ENCODE results near the gene ABCC8.

The ABCC8 gene

GRCh38 chr11:17476317-17477083 lies at the start of gene ABCC8:
Gene ABCC8, minus strand, starts transcription at chr11:17476845. Its CDS starts 69 bp downstream, at chr11:17476776.
- no peaks in the 10 kb centered on the region for H3K4me1 Mint-ChIP-seq
- H3K9me3 Mint-ChIP-seq, result no peaks in the 10 kb centered on the region
- H3K27me3 Mint-ChIP-seq, result peaks cover 58% of the 10 kb centered on the region
- H3K36me3 Mint-ChIP-seq, result no peaks in the 10 kb centered on the region
- peak within 1 kb of the TSS; percentile 36 for H3K4me3 Mint-ChIP-seq
- no peak for ATAC-seq
- H3K27ac Mint-ChIP-seq, result no peak within 1 kb of the TSS

DNA sequence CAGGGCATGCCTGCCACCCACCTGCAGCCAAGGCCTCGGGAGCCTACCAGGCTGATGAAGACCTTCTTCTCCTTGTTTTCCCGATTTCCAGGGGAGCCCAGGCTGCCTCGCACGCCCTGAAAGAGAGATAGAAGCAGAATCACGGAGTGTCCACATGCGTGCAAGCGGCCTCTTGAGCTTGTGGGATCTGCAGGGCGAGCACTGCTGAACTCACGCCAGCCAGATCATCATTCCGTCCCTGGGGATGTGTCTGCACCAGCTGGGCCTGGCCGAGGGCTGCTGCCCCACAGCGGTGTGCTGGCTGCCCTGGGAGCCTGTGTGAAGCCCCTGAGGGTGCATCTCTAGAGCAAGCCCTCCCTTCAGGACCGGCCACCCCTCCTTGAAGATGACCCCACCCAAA lies 49.7 kb upstream of the ABCC8 start:
- H3K9me3 Mint-ChIP-seq, result no peaks in the 10 kb centered on the region
- peaks cover 46% of the 10 kb centered on the region for H3K27me3 Mint-ChIP-seq
- ATAC-seq, result no peak
- H3K27ac Mint-ChIP-seq, result no peak overlapping the region
- H3K4me3 Mint-ChIP-seq, result no peak overlapping the region
- no peaks in the 10 kb centered on the region for H3K36me3 Mint-ChIP-seq
- H3K4me1 Mint-ChIP-seq, result no peaks in the 10 kb centered on the region

GRCh38 chr11:17525570-17525969 lies 48.9 kb upstream of the ABCC8 start:
- H3K4me1 Mint-ChIP-seq, result no peaks in the 10 kb centered on the region
- peaks cover 43% of the 10 kb centered on the region for H3K27me3 Mint-ChIP-seq
- H3K9me3 Mint-ChIP-seq, result no peaks in the 10 kb centered on the region
- no peak for ATAC-seq
- no peaks in the 10 kb centered on the region for H3K36me3 Mint-ChIP-seq
- no peak overlapping the region for H3K4me3 Mint-ChIP-seq
- H3K27ac Mint-ChIP-seq, result no peak overlapping the region

GRCh38 chr11:17524221-17524620 lies 47.6 kb upstream of the ABCC8 start:
- no peaks in the 10 kb centered on the region for H3K4me1 Mint-ChIP-seq
- no peaks in the 10 kb centered on the region for H3K36me3 Mint-ChIP-seq
- H3K4me3 Mint-ChIP-seq, result no peak overlapping the region
- peaks cover 30% of the 10 kb centered on the region for H3K27me3 Mint-ChIP-seq
- no peak overlapping the region for H3K27ac Mint-ChIP-seq
- no peak for ATAC-seq
- no peaks in the 10 kb centered on the region for H3K9me3 Mint-ChIP-seq

DNA sequence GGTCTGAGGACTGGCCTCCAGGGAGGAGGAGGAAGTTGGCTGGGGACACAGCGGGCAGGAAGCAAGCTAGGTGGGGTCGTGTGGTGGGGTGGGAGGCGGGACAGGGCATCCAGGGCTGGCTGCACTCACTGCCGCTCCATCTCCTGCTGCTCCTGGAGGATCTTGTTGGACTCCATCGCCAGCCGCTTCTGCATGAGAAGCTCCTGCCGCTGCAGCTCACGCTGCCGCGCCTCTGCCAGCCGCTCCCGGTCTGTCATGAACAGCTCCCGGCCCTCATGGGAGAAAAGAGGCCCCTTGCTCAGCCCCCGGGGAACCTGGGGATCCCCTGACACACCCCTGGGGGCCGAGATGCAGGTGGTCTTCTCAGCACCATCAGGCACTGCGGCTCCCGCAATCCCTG lies 46.0 kb upstream of the ABCC8 start:
- no peak for ATAC-seq
- Mint-ChIP-seq H3K36me3 (no peaks in the 10 kb centered on the region), H3K4me1 (no peaks in the 10 kb centered on the region), H3K9me3 (no peaks in the 10 kb centered on the region), H3K4me3 (no peak overlapping the region), H3K27me3 (peaks cover 19% of the 10 kb centered on the region), H3K27ac (no peak overlapping the region)

GRCh38 chr11:17521106-17521900 lies 44.7 kb upstream of the ABCC8 start:
- no peak overlapping the region for H3K4me3 Mint-ChIP-seq
- H3K9me3 Mint-ChIP-seq, result no peaks in the 10 kb centered on the region
- ATAC-seq, result no peak
- no peaks in the 10 kb centered on the region for H3K36me3 Mint-ChIP-seq
- H3K27ac Mint-ChIP-seq, result no peak overlapping the region
- H3K27me3 Mint-ChIP-seq, result peaks cover 15% of the 10 kb centered on the region
- H3K4me1 Mint-ChIP-seq, result no peaks in the 10 kb centered on the region

- Mint-ChIP-seq H3K4me1 (no peaks in the 10 kb centered on the region), H3K9me3 (no peaks in the 10 kb centered on the region), H3K27me3 (peaks cover 9% of the 10 kb centered on the region), H3K4me3 (no peak overlapping the region), H3K36me3 (no peaks in the 10 kb centered on the region), H3K27ac (no peak overlapping the region)
- no peak for ATAC-seq
Measured at GRCh38 chr11:17519061-17519885, 42.6 kb upstream of the ABCC8 start.

GRCh38 chr11:17518366-17518765 lies 41.7 kb upstream of the ABCC8 start:
- no peak for ATAC-seq
- H3K4me1 Mint-ChIP-seq, result peaks cover 5% of the 10 kb centered on the region
- H3K36me3 Mint-ChIP-seq, result no peaks in the 10 kb centered on the region
- H3K27ac Mint-ChIP-seq, result no peak overlapping the region
- H3K9me3 Mint-ChIP-seq, result no peaks in the 10 kb centered on the region
- peaks cover 9% of the 10 kb centered on the region for H3K27me3 Mint-ChIP-seq
- no peak overlapping the region for H3K4me3 Mint-ChIP-seq

GRCh38 chr11:17517186-17517585 lies 40.5 kb upstream of the ABCC8 start:
- Mint-ChIP-seq H3K27me3 (no peaks in the 10 kb centered on the region), H3K4me1 (peaks cover 6% of the 10 kb centered on the region), H3K36me3 (no peaks in the 10 kb centered on the region), H3K4me3 (no peak overlapping the region), H3K27ac (no peak overlapping the region), H3K9me3 (no peaks in the 10 kb centered on the region)
- no peak for ATAC-seq

DNA sequence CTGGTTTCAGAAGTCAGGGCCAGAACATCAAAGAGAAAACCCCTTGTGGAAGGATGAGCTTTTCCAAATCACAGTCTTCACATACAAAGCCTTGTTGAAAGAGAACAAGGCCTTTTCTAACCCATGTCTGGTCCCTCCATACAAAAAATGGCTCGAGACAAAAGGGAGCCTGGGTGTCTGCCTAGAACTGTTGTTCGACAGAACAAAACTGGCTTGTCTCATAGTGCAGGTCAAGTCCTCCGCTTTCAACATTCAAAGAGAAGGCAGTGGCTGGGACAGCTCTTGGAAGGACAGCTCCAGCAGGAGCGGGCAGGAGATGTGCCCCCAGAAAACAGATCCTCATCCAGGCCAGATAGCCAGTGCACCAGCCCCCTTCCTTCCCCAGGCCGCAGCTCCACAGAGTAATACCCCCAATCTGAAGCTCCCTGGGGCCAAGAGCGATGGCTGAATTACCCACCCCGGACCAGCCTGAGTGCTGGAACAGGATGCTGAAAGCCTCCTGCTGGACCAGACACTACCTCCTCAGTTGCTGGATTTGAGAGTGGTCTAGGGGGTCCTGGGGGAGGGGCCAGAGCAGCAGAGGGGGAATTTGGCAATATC lies 40.0 kb upstream of the ABCC8 start:
- ATAC-seq, result no peak
- Mint-ChIP-seq H3K27me3 (no peaks in the 10 kb centered on the region), H3K36me3 (no peaks in the 10 kb centered on the region), H3K27ac (no peak overlapping the region), H3K4me1 (peaks cover 6% of the 10 kb centered on the region), H3K9me3 (no peaks in the 10 kb centered on the region), H3K4me3 (no peak overlapping the region)

- H3K27me3 Mint-ChIP-seq, result no peaks in the 10 kb centered on the region
- H3K27ac Mint-ChIP-seq, result no peak overlapping the region
- no peak overlapping the region for H3K4me3 Mint-ChIP-seq
- H3K4me1 Mint-ChIP-seq, result peaks cover 6% of the 10 kb centered on the region
- no peaks in the 10 kb centered on the region for H3K36me3 Mint-ChIP-seq
- no peaks in the 10 kb centered on the region for H3K9me3 Mint-ChIP-seq
- no peak for ATAC-seq
Measured at GRCh38 chr11:17515443-17516176, 39.0 kb upstream of the ABCC8 start.

- H3K27me3 Mint-ChIP-seq, result peaks cover under 1% of the 10 kb centered on the region
- no peak overlapping the region for H3K4me3 Mint-ChIP-seq
- H3K36me3 Mint-ChIP-seq, result no peaks in the 10 kb centered on the region
- no peak for ATAC-seq
- H3K4me1 Mint-ChIP-seq, result peaks cover 6% of the 10 kb centered on the region
- no peaks in the 10 kb centered on the region for H3K9me3 Mint-ChIP-seq
- no peak overlapping the region for H3K27ac Mint-ChIP-seq
Measured at GRCh38 chr11:17514476-17514875, 37.8 kb upstream of the ABCC8 start.

GRCh38 chr11:17513853-17514252 lies 37.2 kb upstream of the ABCC8 start:
- peak; percentile 40 for ATAC-seq
- H3K27ac Mint-ChIP-seq, result no peak overlapping the region
- H3K27me3 Mint-ChIP-seq, result peaks cover 7% of the 10 kb centered on the region
- no peak overlapping the region for H3K4me3 Mint-ChIP-seq
- H3K36me3 Mint-ChIP-seq, result no peaks in the 10 kb centered on the region
- peaks cover 6% of the 10 kb centered on the region for H3K4me1 Mint-ChIP-seq
- H3K9me3 Mint-ChIP-seq, result no peaks in the 10 kb centered on the region

- no peaks in the 10 kb centered on the region for H3K36me3 Mint-ChIP-seq
- no peak for ATAC-seq
- H3K9me3 Mint-ChIP-seq, result no peaks in the 10 kb centered on the region
- H3K27ac Mint-ChIP-seq, result no peak overlapping the region
- H3K4me1 Mint-ChIP-seq, result peaks cover 6% of the 10 kb centered on the region
- H3K27me3 Mint-ChIP-seq, result peaks cover 14% of the 10 kb centered on the region
- no peak overlapping the region for H3K4me3 Mint-ChIP-seq
Measured at GRCh38 chr11:17512101-17512500, 35.5 kb upstream of the ABCC8 start.
